Hepatic stellate cell (primary cell): ENCODE measurements around the gene CNOT6.
"Not testable (repeated sequence)": the region's sequence is repeated elsewhere in the genome, so short reads cannot be mapped to it uniquely, and the experiment has no call there.

Experiments
- DNase-seq: peaks from one replicate; pipeline ENCODE4 v3.0.0; 2011; ENCODE audit warnings: low spot score

The CNOT6 gene

DNA sequence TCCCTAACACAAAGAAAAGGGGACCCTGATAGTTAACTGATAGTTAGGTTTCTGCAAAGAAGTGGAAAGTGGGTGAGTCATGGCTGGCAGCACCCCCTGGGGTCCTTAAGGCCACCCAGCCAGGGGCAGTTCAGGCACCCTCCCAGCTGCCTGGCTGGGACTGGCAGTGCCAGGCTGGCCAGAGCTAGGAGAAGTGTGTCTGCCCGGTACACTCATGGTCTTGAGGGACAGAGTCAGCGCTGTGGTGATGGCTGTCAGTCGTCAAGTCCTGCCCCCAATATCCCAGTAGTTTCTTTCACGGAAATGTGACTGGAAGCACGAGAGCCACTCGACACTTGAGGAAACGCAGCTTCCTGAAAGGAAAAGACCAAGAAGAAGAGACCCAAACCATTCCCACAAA is 22.3 kb upstream of the CNOT6 start:
- no peak for DNase-seq

DNA sequence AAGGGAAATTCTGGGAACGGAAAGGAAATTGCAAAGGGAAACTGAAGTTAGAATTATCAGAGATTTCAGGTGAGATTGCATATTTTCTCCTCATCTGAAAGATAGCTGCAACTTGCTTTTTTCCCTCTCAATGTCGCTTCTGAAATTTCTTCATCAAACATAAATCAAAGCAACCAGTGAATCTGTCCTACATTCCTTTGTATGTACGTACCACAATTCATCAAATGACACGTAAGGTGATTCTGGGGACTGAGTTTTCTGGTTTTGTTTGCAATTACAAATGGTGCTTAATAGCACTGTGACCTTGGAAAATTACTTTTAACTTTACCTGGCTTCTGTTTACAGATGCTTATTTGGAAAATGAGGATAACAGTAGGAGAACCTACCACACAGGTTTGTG is 21.9 kb upstream of the CNOT6 start:
- no peak for DNase-seq

DNA sequence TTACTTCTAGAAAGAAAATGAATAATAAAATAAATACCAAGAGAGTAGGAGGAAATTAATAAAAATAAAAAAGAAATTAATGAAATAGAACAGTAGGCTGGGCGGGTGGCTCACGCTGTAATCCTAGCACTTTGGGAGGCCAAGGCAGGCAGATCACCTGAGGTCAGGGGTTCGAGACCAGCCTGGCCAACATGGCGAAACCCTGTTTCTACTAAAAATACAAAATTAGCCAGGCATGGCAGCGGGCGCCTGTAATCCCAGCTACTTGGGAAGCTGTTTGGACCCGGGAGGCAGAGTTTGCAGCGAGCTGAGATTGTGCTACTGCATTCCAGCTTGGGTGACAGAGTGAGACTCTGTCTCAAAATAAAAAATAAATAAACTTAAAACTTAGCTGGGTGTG is 20.8 kb upstream of the CNOT6 start:
- DNase-seq: not testable (repeated sequence)

DNA sequence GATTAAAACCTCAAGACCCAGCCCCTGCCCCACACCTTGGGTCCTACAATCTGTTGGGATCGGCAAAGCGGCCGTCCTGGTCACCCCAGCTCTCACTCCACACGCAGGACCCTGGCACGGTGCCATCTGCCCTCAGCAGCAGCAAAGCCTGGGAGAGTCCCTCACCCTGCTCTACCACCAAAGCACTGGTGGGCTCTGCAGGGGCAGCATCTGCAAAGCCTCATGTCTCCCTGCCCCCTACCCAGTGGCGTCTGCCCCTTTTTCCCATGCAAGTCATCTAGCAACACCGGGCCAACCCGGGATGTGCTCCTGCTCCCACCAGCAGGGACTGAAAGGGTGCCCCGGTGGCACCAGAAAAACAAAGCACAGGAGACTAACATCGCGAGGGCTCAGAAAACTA is 19.6 kb upstream of the CNOT6 start:
- no peak for DNase-seq

DNA sequence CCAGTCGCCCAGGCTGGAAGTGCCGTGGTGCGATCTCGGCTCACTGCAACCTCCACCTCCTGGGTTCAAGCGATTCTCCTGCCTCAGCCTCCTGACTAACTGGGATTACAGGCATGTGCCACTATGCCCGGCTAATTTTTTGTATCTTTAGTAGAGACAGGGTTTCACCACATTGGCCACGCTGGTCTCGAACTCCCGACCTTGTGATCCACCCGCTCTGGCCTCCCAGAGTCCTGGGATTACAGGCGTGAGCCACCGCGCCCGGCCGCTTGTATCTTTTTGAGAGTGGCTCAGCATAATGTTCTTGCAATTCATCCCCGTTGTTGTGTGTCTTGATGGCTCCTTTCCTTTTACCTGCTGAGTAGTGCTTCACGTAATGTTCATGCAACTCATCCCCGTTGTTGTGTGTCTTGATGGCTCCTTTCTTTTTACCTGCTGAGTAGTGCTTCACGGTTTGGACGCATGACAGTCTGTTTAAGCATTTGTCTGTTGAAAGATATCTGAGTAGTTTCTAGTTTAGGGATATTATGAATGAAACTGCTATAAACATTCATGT is 18.1 kb upstream of the CNOT6 start:
- not testable (repeated sequence) for DNase-seq

DNA sequence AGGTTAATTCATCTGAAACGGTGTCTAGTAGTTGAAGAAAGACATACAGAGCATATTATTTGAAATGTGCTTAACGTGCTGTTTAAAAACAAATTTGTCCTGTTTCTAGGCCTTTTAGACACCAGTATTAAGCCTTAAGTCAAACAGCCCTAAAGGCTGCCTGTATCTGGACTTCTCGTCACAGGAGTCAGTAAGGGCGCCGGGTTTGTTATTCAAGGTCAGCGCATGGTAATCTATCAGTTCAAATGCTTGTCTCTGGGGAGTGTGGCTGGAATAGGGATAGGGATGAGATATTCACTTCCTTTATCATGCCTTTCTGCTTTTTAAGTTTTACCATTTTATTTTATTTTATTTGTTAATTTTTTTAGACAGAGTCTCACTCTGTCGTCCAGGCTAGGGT is 9.4 kb upstream of the CNOT6 start:
- DNase-seq: no peak

DNA sequence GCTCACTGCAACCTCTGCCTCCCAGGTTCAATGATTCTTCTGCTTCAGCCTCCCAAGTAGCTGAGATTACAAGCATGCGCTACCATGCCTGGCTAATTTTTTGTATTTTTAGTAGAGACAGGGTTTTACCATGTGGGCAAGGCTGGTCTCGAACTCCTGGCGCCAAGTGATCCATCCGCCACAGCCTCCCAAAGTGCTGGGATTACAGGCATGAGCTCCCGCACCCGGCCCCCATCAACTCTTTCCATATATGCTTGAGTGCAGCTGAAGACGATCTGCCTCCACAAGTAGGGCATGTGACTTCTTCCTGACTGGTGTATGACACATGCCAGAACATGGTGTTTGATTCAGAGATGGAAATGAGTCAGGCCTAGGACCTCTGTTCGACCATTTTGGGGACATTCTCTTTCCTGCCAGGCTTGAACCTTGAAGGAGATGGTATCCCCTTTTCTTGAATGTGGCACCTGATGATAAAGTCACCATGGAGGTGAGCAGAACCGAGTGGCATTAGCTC is 7.5 kb upstream of the CNOT6 start:
- no peak for DNase-seq

DNA sequence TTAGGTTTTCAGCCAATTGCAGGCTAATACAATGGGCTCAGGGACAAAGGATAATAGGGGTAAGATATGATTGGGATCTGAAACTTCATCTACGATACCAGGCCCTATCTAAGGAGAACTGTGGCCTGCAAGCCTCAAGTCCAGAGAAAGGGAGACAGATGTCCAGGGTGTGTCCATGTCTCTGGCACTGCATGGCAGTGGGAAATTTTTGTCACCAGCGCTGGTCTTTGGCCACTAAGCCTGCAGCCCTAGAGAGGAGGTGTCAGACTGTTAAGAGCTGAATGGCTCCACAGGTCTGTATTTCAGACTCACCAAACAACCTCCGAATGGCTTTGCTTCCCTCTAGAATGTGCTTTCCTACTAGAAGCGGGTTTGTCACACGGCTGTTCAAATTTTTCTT is 6.6 kb upstream of the CNOT6 start:
- no peak for DNase-seq

DNA sequence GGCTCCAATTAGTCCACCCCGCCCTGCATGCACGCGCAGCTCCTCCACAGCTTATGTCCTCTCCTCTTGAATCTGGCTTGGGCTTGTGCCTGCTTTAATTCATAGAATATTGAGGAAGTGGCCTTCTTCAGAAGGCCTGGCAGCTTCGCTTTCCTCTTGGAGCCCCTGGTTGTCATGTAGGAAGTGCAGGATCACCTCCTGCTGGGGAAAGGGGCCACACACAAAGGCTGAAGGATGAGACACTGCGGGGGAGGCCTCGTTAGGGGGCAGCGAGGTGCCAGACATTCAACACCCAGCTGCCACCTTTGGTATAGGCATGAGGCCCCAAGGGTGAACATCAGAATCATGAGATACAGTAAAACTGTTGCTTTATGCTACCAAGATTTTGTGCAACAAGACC is 2.7 kb upstream of the CNOT6 start:
- no peak for DNase-seq

DNA sequence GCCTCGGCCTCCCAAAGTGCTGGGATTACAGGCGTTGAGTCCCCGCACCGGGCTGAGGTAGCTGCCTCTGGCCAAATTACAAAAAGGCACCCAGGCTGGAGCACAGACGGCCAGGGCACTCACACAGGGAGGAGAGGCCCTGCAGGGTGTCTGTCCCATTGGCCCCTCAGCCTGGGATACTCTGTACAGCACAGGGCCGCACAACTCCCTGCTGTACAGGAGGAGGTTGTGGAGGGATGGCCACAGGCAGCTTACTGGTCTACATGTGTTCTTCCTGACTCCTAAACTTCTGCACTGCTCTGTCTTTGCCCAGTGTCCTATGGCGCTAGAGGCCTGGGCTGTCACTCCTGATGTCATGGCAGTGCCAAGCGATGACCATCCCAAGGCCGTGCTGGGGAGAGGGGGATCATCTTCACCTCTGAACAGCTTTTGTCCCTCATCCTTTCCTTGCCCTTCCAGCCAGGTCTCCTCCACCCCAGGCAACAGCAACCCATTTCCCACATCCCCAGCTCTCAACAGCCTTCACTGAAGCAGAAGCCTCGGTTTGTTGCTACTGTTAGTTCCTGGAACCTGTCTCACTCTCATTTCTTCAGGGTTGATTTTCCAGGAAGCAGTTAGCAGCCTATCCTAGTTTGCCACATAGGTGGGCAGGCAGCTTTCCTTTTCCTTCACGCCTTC is 1.8 kb upstream of the CNOT6 start:
- no peak for DNase-seq

DNA sequence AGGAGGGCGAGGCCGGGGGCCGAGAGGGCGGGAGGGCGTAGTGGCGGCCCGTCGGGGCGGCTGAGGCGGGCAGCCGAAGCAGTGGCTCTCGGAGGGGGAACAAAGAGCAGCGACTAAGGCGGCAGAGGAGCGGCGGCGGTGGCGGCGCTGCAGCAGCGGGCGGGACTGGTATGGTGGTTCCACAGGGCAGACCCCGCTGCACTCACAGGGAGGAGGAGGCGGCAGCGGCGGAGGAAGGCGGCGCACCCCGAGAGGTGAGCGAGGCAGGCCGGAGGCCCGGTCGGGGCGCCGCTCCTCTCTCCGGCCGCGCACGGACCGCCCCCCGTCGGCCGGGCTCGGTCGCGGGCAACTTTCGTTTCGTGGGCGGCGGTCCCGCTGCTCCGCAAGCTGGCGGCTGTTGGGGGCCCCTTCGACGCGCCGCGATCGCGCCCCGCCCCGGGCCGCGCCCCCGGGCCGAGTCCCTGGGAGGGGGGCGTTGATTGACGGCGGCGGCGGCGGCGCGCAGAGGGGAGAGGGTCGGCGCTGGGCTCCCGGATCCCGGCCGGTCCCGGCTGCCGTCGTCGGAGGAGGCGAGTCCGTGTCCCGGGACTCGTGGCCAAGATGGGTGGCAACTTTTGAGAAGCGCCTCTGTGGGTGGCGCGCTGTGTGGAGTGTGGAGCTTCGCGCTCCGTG is 467 bp downstream of the CNOT6 start:
- peak; percentile 50 for DNase-seq

DNA sequence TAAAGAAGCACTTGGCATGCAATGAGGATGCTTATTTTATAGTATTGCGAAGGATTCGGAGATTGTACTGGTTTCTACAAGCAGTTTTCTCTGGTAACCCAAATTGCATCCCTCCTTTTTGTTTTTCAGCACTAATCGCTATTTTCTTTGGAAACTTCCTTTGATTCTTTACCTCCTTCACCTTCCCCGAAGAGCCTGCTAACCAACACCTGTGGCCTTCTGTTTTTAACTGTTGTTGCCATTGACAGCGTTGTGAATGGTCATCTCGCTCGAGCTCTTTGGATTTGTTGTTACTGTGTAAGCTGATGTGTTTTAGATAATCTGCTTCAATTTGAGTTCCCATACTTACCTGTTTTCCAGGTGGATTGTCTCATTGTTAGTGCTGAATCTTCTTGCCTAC is 1.1 kb downstream of the CNOT6 start:
- peak; percentile 14 for DNase-seq

DNA sequence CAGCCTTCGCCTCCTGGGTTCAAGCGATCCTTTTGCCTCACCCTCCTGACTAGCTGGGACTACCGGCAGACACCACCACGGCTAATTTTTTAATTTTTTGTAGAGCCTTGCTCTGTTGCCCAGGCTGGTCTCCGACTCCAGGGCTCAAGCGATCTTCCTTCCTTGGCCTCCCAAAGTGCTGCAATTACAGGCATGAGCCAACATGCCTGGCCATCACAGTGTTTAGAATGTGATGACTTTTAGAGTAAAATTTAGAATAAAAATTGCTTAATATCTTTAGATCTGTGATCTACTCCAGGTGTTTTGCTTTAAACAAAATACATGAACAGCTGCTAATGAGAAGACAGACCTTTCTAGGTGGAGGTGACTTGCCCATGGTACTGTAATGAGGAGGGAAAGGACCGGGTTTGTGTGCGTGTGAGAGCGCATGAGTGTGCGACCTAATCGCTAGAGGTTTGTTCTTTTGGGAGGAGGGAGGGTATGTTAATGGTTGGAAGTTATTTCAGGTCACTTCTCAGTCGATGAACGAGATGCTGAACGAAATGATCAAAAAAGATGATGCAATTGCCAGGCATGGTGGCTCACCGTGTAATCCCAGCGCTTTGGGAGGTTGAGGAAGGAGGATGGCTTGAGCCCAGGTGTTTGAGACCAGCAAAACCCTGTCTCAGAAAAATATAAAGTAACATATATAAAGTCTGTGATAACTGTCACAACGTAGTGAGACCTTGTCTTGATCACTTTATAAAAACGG is 2.0 kb downstream of the CNOT6 start:
- DNase-seq: no peak

DNA sequence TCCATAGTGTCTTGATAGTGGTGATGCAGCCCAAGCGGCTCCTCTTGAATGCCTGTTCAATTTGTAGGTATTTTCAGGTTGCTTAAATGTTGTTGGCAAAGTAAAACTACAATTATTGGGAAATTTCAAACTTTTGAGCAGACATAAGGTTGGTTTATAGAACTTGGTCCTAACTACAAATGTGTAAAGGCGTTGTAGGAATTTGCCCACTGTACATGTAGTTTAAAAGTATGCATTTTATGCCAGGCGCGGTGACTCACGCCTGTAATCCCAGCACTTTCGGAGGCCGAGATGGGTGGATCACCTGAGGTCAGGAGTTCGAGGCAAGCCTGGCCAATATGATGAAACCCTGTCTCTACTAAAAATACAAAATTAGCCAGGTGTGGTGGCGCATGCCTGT is 2.6 kb downstream of the CNOT6 start:
- not testable (repeated sequence) for DNase-seq

DNA sequence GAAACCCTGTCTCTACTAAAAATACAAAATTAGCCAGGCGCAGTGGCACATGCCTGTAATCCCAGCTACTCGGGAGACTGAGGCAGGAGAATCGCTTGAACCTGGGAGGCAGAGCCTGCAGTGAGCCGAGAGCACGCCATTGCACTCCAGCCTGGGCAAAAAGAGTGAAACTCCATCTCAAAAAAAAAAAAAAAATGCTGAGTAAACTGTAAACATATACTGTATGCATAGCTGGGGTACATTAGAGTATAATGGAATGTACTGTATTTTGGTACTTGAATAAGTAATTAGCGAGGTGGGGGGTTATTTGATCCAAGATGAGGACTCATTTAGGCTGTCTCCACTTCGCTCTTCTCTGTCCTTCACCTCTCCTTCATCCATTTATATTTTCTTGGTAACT is 3.7 kb downstream of the CNOT6 start:
- DNase-seq: not testable (repeated sequence)

DNA sequence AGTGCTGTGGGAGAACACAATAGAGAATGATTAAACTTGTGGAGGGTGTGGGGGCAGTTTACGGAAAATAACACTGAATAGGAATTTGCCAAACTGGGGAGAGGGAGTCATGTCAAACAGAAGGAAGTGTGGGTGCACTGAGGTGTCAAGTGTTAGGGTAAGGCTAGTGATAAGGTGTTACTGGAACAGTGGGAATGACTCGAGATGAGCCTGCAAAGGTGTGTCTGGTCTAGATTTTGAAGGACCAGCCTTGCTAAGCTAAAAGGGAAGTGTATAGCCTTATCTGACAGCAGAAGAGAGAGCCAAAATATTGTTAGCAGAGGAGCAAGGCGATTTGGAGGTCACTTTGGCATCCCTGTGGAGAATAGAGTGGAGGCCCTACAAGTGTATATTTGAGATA is 4.2 kb downstream of the CNOT6 start:
- no peak for DNase-seq

DNA sequence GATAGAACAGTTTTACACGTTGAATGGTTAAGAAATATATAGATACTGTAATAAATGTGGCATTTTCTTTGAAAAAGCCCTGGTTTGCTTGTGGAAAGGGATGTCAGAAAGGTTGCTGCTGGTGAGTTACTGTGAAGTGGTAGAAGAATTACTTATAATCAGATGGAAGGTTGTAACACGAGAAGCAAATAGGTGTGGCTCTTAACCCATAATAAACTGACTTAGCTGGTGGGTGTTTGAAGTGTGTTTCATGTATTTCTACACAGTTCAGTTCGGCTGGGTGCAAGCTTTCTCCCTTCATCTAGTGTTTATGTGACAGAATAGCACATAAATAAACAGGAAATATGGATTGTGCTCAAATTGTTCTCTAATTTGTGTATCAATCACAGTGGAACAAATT is 5.5 kb downstream of the CNOT6 start:
- no peak for DNase-seq

DNA sequence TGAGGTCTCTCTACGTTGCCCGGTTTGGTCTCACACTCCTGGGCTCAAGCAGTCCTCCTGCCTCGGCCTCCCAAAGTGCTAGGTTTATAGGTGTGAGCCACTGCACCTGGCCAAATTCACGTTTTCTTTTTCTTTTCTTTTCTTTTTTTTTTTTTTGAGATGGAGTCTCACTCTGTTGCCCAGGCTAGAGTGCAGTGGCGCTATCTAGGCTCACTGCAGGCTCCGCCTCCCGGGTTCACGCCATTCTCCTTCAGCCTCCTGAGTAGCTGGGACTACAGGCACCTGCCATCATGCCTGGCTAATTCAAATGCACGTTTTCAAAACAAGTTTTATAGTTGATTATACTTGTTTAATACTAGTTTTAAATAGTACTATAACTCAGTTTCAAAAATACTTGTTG is 6.1 kb downstream of the CNOT6 start:
- not testable (repeated sequence) for DNase-seq

DNA sequence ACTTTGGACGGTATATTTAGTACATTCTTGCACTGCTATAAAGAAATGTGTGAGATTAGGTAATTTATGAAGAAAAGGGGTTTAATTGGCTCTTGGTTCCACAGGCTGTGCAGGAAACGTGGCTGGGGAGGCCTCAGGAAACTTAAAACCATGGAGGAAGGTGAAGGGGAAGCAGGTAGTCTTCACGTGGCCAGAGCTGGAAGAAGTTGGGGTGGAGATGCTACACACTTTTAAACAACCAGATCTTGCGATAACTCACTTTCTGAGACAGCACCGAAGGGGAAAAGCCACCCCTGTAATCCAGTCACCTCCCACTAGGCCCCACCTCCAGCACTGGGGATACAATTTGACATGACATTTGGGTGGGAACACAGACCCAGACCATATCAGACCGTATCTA is 13.5 kb downstream of the CNOT6 start:
- DNase-seq: no peak

DNA sequence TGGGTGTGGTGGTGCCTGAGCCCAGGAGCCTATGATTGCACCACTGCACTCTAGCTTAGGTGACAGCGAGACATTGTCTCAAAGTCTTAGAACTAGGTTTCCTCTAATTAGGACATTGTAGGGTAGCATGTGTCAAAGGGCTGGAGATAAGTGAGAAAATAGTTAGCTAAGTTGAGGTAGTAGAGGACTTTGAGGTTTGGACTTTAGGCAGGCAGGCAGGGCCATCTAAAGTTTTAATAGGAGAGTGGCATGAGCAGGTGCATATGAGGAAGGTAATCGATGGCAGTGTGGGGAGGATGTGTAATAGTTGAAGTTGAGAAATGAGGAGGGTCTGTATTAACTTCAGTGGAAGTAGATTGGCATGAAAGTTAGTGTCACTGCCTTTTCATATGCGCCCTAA is 21.1 kb downstream of the CNOT6 start:
- DNase-seq: no peak

DNA sequence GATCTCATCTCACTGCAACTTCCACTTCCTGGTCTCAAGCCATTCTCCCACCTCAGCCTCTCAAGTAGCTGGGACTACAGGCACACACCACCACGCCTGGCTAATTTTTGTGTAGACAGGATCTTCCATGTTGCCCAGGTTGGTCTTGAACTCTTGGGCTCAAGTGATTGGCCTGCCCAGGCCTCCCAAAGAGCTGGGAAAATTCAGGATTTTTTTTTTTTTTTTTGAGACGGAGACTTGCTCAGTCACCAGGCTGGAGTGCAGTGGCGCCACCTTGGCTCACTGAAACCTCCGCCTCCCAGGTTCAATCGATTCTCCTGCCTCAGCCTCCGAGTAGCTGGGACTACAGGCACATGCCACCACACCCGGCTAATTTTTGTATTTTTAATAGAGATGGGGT is 21.8 kb downstream of the CNOT6 start:
- not testable (repeated sequence) for DNase-seq

DNA sequence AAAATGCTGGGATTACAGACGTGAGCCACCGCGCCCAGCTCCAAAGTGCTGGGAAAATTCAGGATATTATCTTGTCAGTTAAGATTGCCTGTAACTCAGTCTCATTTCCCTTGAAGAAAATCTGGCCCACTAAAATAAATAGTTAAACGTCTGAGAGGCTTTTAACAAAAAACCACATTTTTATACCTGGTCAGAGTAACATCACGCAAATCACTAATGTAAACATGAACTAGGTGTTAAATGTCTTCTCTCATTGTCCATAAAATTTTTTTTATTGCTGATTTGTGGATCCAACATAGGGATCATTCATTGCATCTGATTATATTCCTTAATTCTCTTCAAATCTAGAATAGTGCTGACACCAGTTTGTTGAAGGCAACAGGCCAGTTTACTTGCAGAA is 22.3 kb downstream of the CNOT6 start:
- no peak for DNase-seq

DNA sequence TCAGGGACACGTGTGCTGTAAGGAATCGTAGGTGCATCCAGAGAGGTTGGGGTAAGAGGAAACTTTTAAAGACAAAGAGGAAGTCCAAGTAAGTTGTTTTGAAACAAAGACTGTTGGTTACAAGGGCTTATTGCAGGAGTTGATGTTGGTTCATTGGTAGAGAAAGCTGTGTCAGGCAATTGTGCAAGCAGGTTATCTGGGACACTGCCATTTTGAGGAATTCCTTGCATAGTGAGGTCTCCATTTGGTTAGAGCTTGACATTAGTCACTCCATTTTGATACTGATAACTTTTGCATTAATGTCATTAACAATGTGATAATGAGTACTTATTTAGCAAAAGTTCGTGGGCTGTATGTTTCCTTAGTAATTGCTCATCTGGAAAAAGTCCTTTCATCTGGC is 24.9 kb downstream of the CNOT6 start:
- DNase-seq: no peak
